IMR-90 (cell line): ENCODE measurements around the gene NTSR2. TPM values are rescaled to one million over a fixed set of nuclear protein-coding genes. Genes with fewer than 3 reads are reported as not detected.

Source experiments
- ATAC-seq: fragments of 200-7000 bp; cut with Tn5 transposase; 2 replicates; pipeline ENCODE4 v1.9.1; 2020; ENCODE audit warnings: low read depth, mild to moderate bottlenecking, moderate library complexity
- BruUV-seq: library from RNA; stranded (reverse); fragments of 400-500 nt; replicated peaks from 2 replicates; lab custom pipeline; 2021; lab: Mats Ljungman, UMichigan
- CTCF ChIA-PET: fragments of 300-600 bp; formaldehyde crosslinking; extraction: SDS; loops from one replicate; lab custom pipeline; 2021; ENCODE audit warnings: antibody characterized with exemption; lab: Yijun Ruan, JAX
- POLR2A ChIA-PET: fragments of 300-600 bp; sonication (Branson Sonifier 250); formaldehyde crosslinking; loops from one replicate; lab custom pipeline; 2022; ENCODE audit warnings: antibody characterized with exemption; ENCODE audit not compliant: unreplicated experiment; lab: Charles Lee
- DNase-seq: peaks from one replicate; pipeline ENCODE4 v3.0.0; 2013
- H2AFZ ChIP-seq: replicated peaks from 2 replicates; pipeline ENCODE3; 2013; ENCODE audit warnings: low read length, mild to moderate bottlenecking; ENCODE audit not compliant: poor library complexity
- H2AK5ac ChIP-seq: 2 replicates; pipeline ENCODE4 v1.6.1; 2013; ENCODE audit warnings: low read depth, low read length, inconsistent platforms
- H2AK9ac ChIP-seq: replicated peaks from 2 replicates; pipeline ENCODE3; 2013; ENCODE audit warnings: mild to moderate bottlenecking, low read depth, low read length, moderate library complexity; ENCODE audit not compliant: poor library complexity
- H2BK120ac ChIP-seq: 2 replicates; pipeline ENCODE4 v1.6.1; 2013; ENCODE audit warnings: low read depth, low read length, inconsistent platforms
- H2BK15ac ChIP-seq: 3 replicates; pipeline ENCODE4 v1.6.1; 2013; ENCODE audit warnings: low read depth, low read length, inconsistent platforms
- H2BK20ac ChIP-seq: 2 replicates; pipeline ENCODE4 v1.6.1; 2013; ENCODE audit warnings: low read depth, mild to moderate bottlenecking, inconsistent platforms, low read length, moderate library complexity
- H2BK5ac ChIP-seq: 2 replicates; pipeline ENCODE4 v1.6.1; 2013; ENCODE audit warnings: mild to moderate bottlenecking, low read depth, low read length, inconsistent platforms; ENCODE audit not compliant: poor library complexity, severe bottlenecking
- H3K14ac ChIP-seq: replicated peaks from 2 replicates; pipeline ENCODE4 v1.6.1; 2013; ENCODE audit warnings: low read depth, low read length, inconsistent platforms
- H3K18ac ChIP-seq: 2 replicates; pipeline ENCODE4 v1.6.1; 2013; ENCODE audit warnings: low read depth, low read length, control low read depth
- H3K23ac ChIP-seq: 2 replicates; pipeline ENCODE4 v1.6.1; 2013; ENCODE audit warnings: low read depth, low read length, inconsistent platforms
- H3K27ac ChIP-seq: 2 replicates; pipeline ENCODE4 v1.5.1; 2013; ENCODE audit warnings: mild to moderate bottlenecking, control low read depth, low read length; ENCODE audit not compliant: insufficient read depth
- H3K27me3 ChIP-seq: 2 replicates; pipeline ENCODE4 v1.6.1; 2013; ENCODE audit warnings: low read length; ENCODE audit not compliant: control insufficient read depth, insufficient read depth
- H3K36me3 ChIP-seq: 2 replicates; pipeline ENCODE4 v1.6.1; 2013; ENCODE audit warnings: low read length, mixed read lengths; ENCODE audit not compliant: control insufficient read depth, insufficient read depth
- H3K4ac ChIP-seq: 2 replicates; pipeline ENCODE4 v1.6.1; 2013; ENCODE audit warnings: low read depth, low read length, inconsistent platforms
- H3K4me1 ChIP-seq: 2 replicates; pipeline ENCODE4 v1.6.1; 2013; ENCODE audit warnings: low read length, mixed read lengths; ENCODE audit not compliant: control insufficient read depth, insufficient read depth
- H3K4me2 ChIP-seq: 2 replicates; pipeline ENCODE4 v1.6.1; 2013; ENCODE audit warnings: low read depth, mild to moderate bottlenecking, control low read depth, low read length, moderate library complexity
- H3K4me3 ChIP-seq: 2 replicates; pipeline ENCODE4 v1.5.1; 2013; ENCODE audit warnings: low read depth, mild to moderate bottlenecking, control low read depth, low read length, moderate library complexity; ENCODE audit not compliant: insufficient read depth
- H3K56ac ChIP-seq: 2 replicates; pipeline ENCODE4 v1.6.1; 2013; ENCODE audit warnings: low read length, inconsistent platforms; ENCODE audit not compliant: insufficient read depth; ENCODE audit errors: extremely low read depth
- H3K79me1 ChIP-seq, 2 experiments: 2 replicates each; pipeline ENCODE4 v1.6.1; 2013; ENCODE audit warnings: low read length in 2 of 2, inconsistent platforms in 1 of 2, low read depth in 1 of 2
- H3K9ac ChIP-seq: 2 replicates; pipeline ENCODE4 v1.6.1; 2013; ENCODE audit warnings: low read depth, low read length, control low read depth
- H3K9me1 ChIP-seq: 2 replicates; pipeline ENCODE4 v1.6.1; 2013; ENCODE audit warnings: low read length, inconsistent platforms; ENCODE audit not compliant: insufficient read depth
- H3K9me3 ChIP-seq: 2 replicates; pipeline ENCODE4 v1.6.1; 2013; ENCODE audit warnings: low read length; ENCODE audit not compliant: control insufficient read depth, insufficient read depth
- H4K20me1 ChIP-seq: 2 replicates; pipeline ENCODE4 v1.6.1; 2013; ENCODE audit warnings: low read length, inconsistent platforms; ENCODE audit not compliant: insufficient read depth
- H4K5ac ChIP-seq: 2 replicates; pipeline ENCODE4 v1.6.1; 2013; ENCODE audit warnings: mild to moderate bottlenecking, low read depth, low read length, control low read depth
- H4K8ac ChIP-seq, 2 experiments: 2 replicates each; pipeline ENCODE4 v1.6.1; 2013; ENCODE audit warnings: low read depth in 2 of 2, low read length in 2 of 2, control low read depth in 1 of 2, inconsistent platforms in 1 of 2
- H4K91ac ChIP-seq: 2 replicates; pipeline ENCODE4 v1.6.1; 2013; ENCODE audit warnings: low read depth, low read length, inconsistent platforms; ENCODE audit not compliant: insufficient read depth
- CEBPB ChIP-seq: IDR thresholded peaks from 2 replicates; pipeline ENCODE4 v1.6.1; 2012; ENCODE audit warnings: low read depth, low read length, improper control_type of control experiment
- MAFK ChIP-seq: IDR thresholded peaks from 2 replicates; pipeline ENCODE4 v1.6.1; 2012; ENCODE audit warnings: low read depth, low read length, improper control_type of control experiment
- MAZ ChIP-seq: IDR thresholded peaks from 2 replicates; pipeline ENCODE4 v1.6.1; 2012; ENCODE audit warnings: low read depth, mild to moderate bottlenecking, low read length, improper control_type of control experiment, moderate library complexity, borderline replicate concordance
- MXI1 ChIP-seq: IDR thresholded peaks from 2 replicates; pipeline ENCODE4 v1.6.1; 2012; ENCODE audit warnings: low read depth, mild to moderate bottlenecking, low read length, moderate library complexity, borderline replicate concordance
- NFE2L2 ChIP-seq: fragments of 150-350 bp; IDR thresholded peaks from 2 replicates; pipeline ENCODE4 v1.6.1; 2016; ENCODE audit warnings: low read depth, mild to moderate bottlenecking, low read length
- POLR2A ChIP-seq: IDR thresholded peaks from 2 replicates; pipeline ENCODE4 v1.6.1; 2012; ENCODE audit warnings: mild to moderate bottlenecking, low read depth, low read length
- RAD21 ChIP-seq: IDR thresholded peaks from 2 replicates; pipeline ENCODE4 v1.6.1; 2012; ENCODE audit warnings: low read length, improper control_type of control experiment
- RFX5 ChIP-seq: IDR thresholded peaks from 2 replicates; pipeline ENCODE4 v1.8.0; 2012; ENCODE audit warnings: low read depth, mild to moderate bottlenecking, low read length, moderate library complexity
- SMC3 ChIP-seq: fragments of 150-350 bp; IDR thresholded peaks from 2 replicates; pipeline ENCODE4 v1.6.1; 2016; ENCODE audit warnings: low read depth, mild to moderate bottlenecking, antibody characterized with exemption, low read length, moderate library complexity
- USF2 ChIP-seq: fragments of 150-350 bp; IDR thresholded peaks from 2 replicates; pipeline ENCODE4 v1.6.1; 2017; ENCODE audit warnings: mild to moderate bottlenecking, antibody characterized with exemption, low read length, low read depth
- WGBS, 2 experiments: methylation state at CpG; one replicate each; pipeline versions ENCODE4 v1.1.5 to v1.1.7; 2013; ENCODE audit warnings: missing lambda C conversion rate in 2 of 2; ENCODE audit not compliant: insufficient read length in 1 of 2; ENCODE audit errors: extremely low coverage in 2 of 2; 5-methylcytosine and 5-hydroxymethylcytosine counted together
- dilution Hi-C: fragments of 300-500 bp; cut with HindIII; formaldehyde crosslinking; loops from one replicate; pipeline ENCODE4 v1.14.3; 2018; ENCODE audit warnings: low sequenced_read_pairs; ENCODE audit not compliant: unreplicated experiment
- in situ Hi-C: fragments of 300-500 bp; cut with MboI; formaldehyde crosslinking; loops from 3 replicates; pipeline ENCODE4 v1.14.3; 2019; ENCODE audit warnings: low sequenced_read_pairs, inconsistent platforms, mixed read lengths
- intact Hi-C: fragments of 100-400 bp; cut with micrococcal nuclease; formaldehyde crosslinking; loops from 2 replicates; pipeline ENCODE4 v1.10.0; 2022
- polyA plus RNA-seq, 3 experiments: library from polyadenylated mRNA; depleted of rRNA; stranded (reverse); fragments of >200 nt; gene quantifications; 2 replicates each; pipeline ENCODE4 v1.2.3, GENCODE V29; 2012; ENCODE audit warnings: low replicate concordance in 1 of 3
- total RNA-seq: library from RNA; depleted of rRNA; stranded (reverse); fragments of >200 nt; gene quantifications from 2 replicates; pipeline ENCODE4 v1.2.3, GENCODE V29; 2012
- TF ChIP-seq, protein P1 (sequence below): fragments of 150-350 bp; IDR thresholded peaks from 2 replicates; pipeline ENCODE4 v1.6.1; 2016; ENCODE audit warnings: low read depth, mild to moderate bottlenecking, low read length, moderate library complexity, borderline replicate concordance
- TF ChIP-seq, protein P2 (sequence below): conservative IDR thresholded peaks from 2 replicates; pipeline ENCODE4 v1.5.1; 2012; ENCODE audit warnings: mild to moderate bottlenecking, low read depth, low read length, improper control_type of control experiment

Gene NTSR2
- total and polyA plus RNA-seq, 2 of the 4 experiments (the other 2 are of a cell fraction), result not detected

DNA sequence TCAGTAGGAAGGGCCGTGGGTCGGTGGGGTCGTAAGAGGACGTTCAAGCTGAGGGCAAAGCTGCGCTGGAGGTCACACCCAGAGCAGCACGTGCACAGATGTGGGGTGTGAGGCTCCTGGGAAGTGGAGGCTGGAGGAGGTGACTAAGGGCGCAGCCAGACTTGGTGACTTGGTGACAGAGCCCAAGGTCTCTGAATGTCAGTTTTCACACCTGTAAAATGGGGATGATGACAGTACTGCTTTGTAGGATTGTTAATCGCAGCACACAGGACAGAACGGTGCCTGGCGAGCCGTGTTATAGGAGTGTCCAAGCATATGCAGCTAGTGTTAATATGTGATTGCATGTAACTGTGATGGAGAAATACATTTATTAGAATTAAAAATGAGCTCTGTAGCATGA lies 40.8 kb downstream of the NTSR2 start:
- intact Hi-C loops (no loop called here), in situ Hi-C loops (no loop called here), dilution Hi-C loops (no loop called here)
- POLR2A ChIA-PET, result interaction anchor here (0.5 kb wide), 1 partner anchor 12 kb away, joined by 17 read pairs; no protein-coding TSS in a partner anchor
- Histone ChIP-seq H3K9me3 (peaks cover 11% of the 10 kb centered on the region), H2AK5ac (no peak overlapping the region), H2AFZ (no peak overlapping the region), H3K23ac (no peak overlapping the region), H3K9ac (no peak overlapping the region), H2BK15ac (no peak overlapping the region), H2BK120ac (no peak overlapping the region), H3K27me3 (peaks cover 31% of the 10 kb centered on the region), H3K79me1 (no peaks in the 10 kb centered on the region), H3K18ac (no peak overlapping the region), H3K4me3 (no peak overlapping the region), H4K20me1 (no peaks in the 10 kb centered on the region), H3K4ac (no peak overlapping the region), H4K91ac (no peak overlapping the region), H3K27ac (no peak overlapping the region), H3K4me2 (no peak overlapping the region), H3K9me1 (no peaks in the 10 kb centered on the region), H2BK5ac (no peak overlapping the region), H3K14ac (no peak overlapping the region), H2BK20ac (no peak overlapping the region), H4K8ac (no peak overlapping the region), H3K4me1 (no peaks in the 10 kb centered on the region), H4K5ac (no peak overlapping the region), H3K36me3 (no peaks in the 10 kb centered on the region), H2AK9ac (no peak overlapping the region), H3K56ac (no peak overlapping the region)
- no TSS peak for BruUV-seq
- no peak for ATAC-seq
- no peak for TF ChIP-seq RFX5
- no peak for TF ChIP-seq USF2
- TF ChIP-seq, protein P1, sequence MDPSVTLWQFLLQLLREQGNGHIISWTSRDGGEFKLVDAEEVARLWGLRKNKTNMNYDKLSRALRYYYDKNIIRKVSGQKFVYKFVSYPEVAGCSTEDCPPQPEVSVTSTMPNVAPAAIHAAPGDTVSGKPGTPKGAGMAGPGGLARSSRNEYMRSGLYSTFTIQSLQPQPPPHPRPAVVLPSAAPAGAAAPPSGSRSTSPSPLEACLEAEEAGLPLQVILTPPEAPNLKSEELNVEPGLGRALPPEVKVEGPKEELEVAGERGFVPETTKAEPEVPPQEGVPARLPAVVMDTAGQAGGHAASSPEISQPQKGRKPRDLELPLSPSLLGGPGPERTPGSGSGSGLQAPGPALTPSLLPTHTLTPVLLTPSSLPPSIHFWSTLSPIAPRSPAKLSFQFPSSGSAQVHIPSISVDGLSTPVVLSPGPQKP, result no peak
- TF ChIP-seq MAFK, result no peak
- TF ChIP-seq MAZ, result no peak
- TF ChIP-seq NFE2L2, result no peak
- TF ChIP-seq RAD21, result no peak
- TF ChIP-seq CEBPB, result no peak
- TF ChIP-seq, protein P2, sequence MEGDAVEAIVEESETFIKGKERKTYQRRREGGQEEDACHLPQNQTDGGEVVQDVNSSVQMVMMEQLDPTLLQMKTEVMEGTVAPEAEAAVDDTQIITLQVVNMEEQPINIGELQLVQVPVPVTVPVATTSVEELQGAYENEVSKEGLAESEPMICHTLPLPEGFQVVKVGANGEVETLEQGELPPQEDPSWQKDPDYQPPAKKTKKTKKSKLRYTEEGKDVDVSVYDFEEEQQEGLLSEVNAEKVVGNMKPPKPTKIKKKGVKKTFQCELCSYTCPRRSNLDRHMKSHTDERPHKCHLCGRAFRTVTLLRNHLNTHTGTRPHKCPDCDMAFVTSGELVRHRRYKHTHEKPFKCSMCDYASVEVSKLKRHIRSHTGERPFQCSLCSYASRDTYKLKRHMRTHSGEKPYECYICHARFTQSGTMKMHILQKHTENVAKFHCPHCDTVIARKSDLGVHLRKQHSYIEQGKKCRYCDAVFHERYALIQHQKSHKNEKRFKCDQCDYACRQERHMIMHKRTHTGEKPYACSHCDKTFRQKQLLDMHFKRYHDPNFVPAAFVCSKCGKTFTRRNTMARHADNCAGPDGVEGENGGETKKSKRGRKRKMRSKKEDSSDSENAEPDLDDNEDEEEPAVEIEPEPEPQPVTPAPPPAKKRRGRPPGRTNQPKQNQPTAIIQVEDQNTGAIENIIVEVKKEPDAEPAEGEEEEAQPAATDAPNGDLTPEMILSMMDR, result no peak
- no peak for TF ChIP-seq POLR2A
- TF ChIP-seq MXI1, result no peak
- TF ChIP-seq SMC3, result no peak
- WGBS, 2 experiments, result 62% methylated on average over 7 of the region's 11 CpGs; no CpG with 5 or more reads in 1 of the 2 experiments
- CTCF ChIA-PET, result no interaction called here
- no peak for DNase-seq
